ENCODE results near the gene SLC35B4. TPM values are rescaled to one million over a fixed set of nuclear protein-coding genes. Genes with fewer than 3 reads are reported as not detected.

Gene SLC35B4
- total and polyA plus RNA-seq, 2 donors (not counting 1 experiment from before 2014, with no cell fraction given), result 6.0 to 14.8 TPM

GRCh38 chr7:134293002-134293740 lies 23.6 kb downstream of the SLC35B4 start:
- H2AFZ ChIP-seq (ENCODE audit: insufficient read depth, low read depth, low read length, poor library complexity, severe bottlenecking), result peak overlapping the region; percentile 41
- peaks cover 15% of the 10 kb centered on the region in 2 donors for H3K4me1 ChIP-seq (ENCODE audit: control insufficient read depth in 2 of 2, insufficient read depth in 2 of 2, low read length in 2 of 2)
- H3K4me2 ChIP-seq (replicated peaks; ENCODE audit: low read depth, low read length, poor library complexity, severe bottlenecking), result peak overlapping the region; percentile 57
- H4K20me1 ChIP-seq (ENCODE audit: control insufficient read depth, insufficient read depth, low read length, poor library complexity, severe bottlenecking), result no peaks in the 10 kb centered on the region
- 61% methylated on average over 8 of the region's 12 CpGs for WGBS (ENCODE audit: insufficient coverage)
- H3K4me1 Mint-ChIP-seq, result peaks cover 17% of the 10 kb centered on the region
- no peaks in the 10 kb centered on the region for H3K9me3 Mint-ChIP-seq (ENCODE audit: insufficient read depth)
- peak overlapping the region; percentile 33 for H3K9ac ChIP-seq (ENCODE audit: low read length)
- no peaks in the 10 kb centered on the region for H3K79me2 ChIP-seq (ENCODE audit: control insufficient read depth, insufficient read depth, low read length)
- no peaks in the 10 kb centered on the region for H3K27me3 ChIP-seq (replicated peaks in 1 of 4; ENCODE audit: control extremely low read depth in 1 of 4, control insufficient read depth in 3 of 4, insufficient read depth in 4 of 4, low read length in 3 of 4)
- CTCF ChIA-PET, result interaction anchor here (0.9 to 1.3 kb wide), 3 partner anchors 24 to 152 kb away, joined by 3 to 7 read pairs (median 3); partner anchors contain the start of gene SLC35B4
- intact Hi-C loops (cut with micrococcal nuclease), result loop anchor here (1.0 kb wide), 1 partner anchor 23 kb away; the partner anchor contains the start of gene SLC35B4
- TF ChIP-seq EZH2 (IDR thresholded peaks at IDR 0.05; ENCODE audit: borderline replicate concordance, insufficient read depth, low read depth, low read length, poor library complexity, severe bottlenecking) (no peak), CTCF (IDR thresholded peaks at IDR 0.05) (no peak)
- H3K27ac Mint-ChIP-seq, result peak overlapping the region; percentile 78
- DNase-seq (peak; percentile 77), ATAC-seq (ENCODE audit: low read depth) (peak; percentile 98)
- no peaks in the 10 kb centered on the region for H3K27me3 Mint-ChIP-seq
- H3K27ac ChIP-seq (ENCODE audit: low read length in 2 of 2), result peak overlapping the region in 1 of 2 donors; percentile 42
- H3K9me3 ChIP-seq (ENCODE audit: control extremely low read depth in 1 of 3, control insufficient read depth in 2 of 3, insufficient read depth in 1 of 3, low read length in 2 of 3), result no peaks in the 10 kb centered on the region
- POLR2A ChIA-PET, result interaction anchor here (1.0 kb wide), 1 partner anchor 24 kb away, joined by 4 read pairs; the partner anchor contains the start of gene SLC35B4
- H3K4me3 ChIP-seq (ENCODE audit: control extremely low read depth in 1 of 5, extremely low read depth in 1 of 5, insufficient read depth in 1 of 5, low read depth in 2 of 5, low read length in 4 of 5), result no peak overlapping the region
- peak overlapping the region; percentile 52 for H3K4me3 Mint-ChIP-seq
- peaks cover 4% of the 10 kb centered on the region in 2 experiments for H3K36me3 ChIP-seq (replicated peaks in 1 of 2; ENCODE audit: control extremely low read depth in 1 of 2, control insufficient read depth in 1 of 2, extremely low read depth in 1 of 2, insufficient read depth in 2 of 2, low read length in 1 of 2)

GRCh38 chr7:134290286-134290685 lies 26.4 kb downstream of the SLC35B4 start:
- H3K27me3 Mint-ChIP-seq, result no peaks in the 10 kb centered on the region
- TF ChIP-seq CTCF (IDR thresholded peaks at IDR 0.05) (no peak), EZH2 (IDR thresholded peaks at IDR 0.05; ENCODE audit: borderline replicate concordance, insufficient read depth, low read depth, low read length, poor library complexity, severe bottlenecking) (no peak)
- Histone ChIP-seq H3K79me2 (ENCODE audit: control insufficient read depth, insufficient read depth, low read length) (no peaks in the 10 kb centered on the region), H3K4me3 (ENCODE audit: control extremely low read depth in 1 of 5, extremely low read depth in 1 of 5, insufficient read depth in 1 of 5, low read depth in 2 of 5, low read length in 4 of 5) (no peak overlapping the region), H2AFZ (ENCODE audit: insufficient read depth, low read depth, low read length, poor library complexity, severe bottlenecking) (no peak overlapping the region), H4K20me1 (ENCODE audit: control insufficient read depth, insufficient read depth, low read length, poor library complexity, severe bottlenecking) (no peaks in the 10 kb centered on the region), H3K4me1 (ENCODE audit: control insufficient read depth in 2 of 2, insufficient read depth in 2 of 2, low read length in 2 of 2) (peaks cover 15% of the 10 kb centered on the region in 2 donors), H3K4me2 (replicated peaks; ENCODE audit: low read depth, low read length, poor library complexity, severe bottlenecking) (no peak overlapping the region), H3K36me3 (replicated peaks in 1 of 2; ENCODE audit: control extremely low read depth in 1 of 2, control insufficient read depth in 1 of 2, extremely low read depth in 1 of 2, insufficient read depth in 2 of 2, low read length in 1 of 2) (no peaks in the 10 kb centered on the region), H3K27me3 (replicated peaks in 1 of 4; ENCODE audit: control extremely low read depth in 1 of 4, control insufficient read depth in 3 of 4, insufficient read depth in 4 of 4, low read length in 3 of 4) (no peaks in the 10 kb centered on the region), H3K9ac (ENCODE audit: low read length) (no peak overlapping the region), H3K9me3 (ENCODE audit: control extremely low read depth in 1 of 3, control insufficient read depth in 2 of 3, insufficient read depth in 1 of 3, low read length in 2 of 3) (no peaks in the 10 kb centered on the region), H3K27ac (ENCODE audit: low read length in 2 of 2) (no peak overlapping the region)
- H3K27ac Mint-ChIP-seq, result no peak overlapping the region
- ChIA-PET CTCF (no interaction called here), POLR2A (no interaction called here)
- 100% methylated on average over 1 of the region's 3 CpGs for WGBS (ENCODE audit: insufficient coverage)
- no peaks in the 10 kb centered on the region for H3K9me3 Mint-ChIP-seq (ENCODE audit: insufficient read depth)
- H3K4me3 Mint-ChIP-seq, result no peak overlapping the region
- H3K4me1 Mint-ChIP-seq, result peaks cover 17% of the 10 kb centered on the region
- intact Hi-C loops (cut with micrococcal nuclease), result no loop called here
- DNase-seq (no peak), ATAC-seq (ENCODE audit: low read depth) (no peak)

All from B cell (primary cell).